GM18499 (cell line): Measurements from ENCODE around the gene FLRT1.

Source experiments
- ATAC-seq: cut with Tn5 transposase; IDR thresholded peaks from one replicate; pipeline ENCODE4 v1.9.1; 2021; ENCODE audit warnings: moderate number of reproducible peaks; ENCODE audit not compliant: insufficient read depth, unreplicated experiment

The FLRT1 gene, protein sequence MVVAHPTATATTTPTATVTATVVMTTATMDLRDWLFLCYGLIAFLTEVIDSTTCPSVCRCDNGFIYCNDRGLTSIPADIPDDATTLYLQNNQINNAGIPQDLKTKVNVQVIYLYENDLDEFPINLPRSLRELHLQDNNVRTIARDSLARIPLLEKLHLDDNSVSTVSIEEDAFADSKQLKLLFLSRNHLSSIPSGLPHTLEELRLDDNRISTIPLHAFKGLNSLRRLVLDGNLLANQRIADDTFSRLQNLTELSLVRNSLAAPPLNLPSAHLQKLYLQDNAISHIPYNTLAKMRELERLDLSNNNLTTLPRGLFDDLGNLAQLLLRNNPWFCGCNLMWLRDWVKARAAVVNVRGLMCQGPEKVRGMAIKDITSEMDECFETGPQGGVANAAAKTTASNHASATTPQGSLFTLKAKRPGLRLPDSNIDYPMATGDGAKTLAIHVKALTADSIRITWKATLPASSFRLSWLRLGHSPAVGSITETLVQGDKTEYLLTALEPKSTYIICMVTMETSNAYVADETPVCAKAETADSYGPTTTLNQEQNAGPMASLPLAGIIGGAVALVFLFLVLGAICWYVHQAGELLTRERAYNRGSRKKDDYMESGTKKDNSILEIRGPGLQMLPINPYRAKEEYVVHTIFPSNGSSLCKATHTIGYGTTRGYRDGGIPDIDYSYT

GRCh38 chr11:64035576-64035975, at the start of gene FLRT1:
FLRT1 (plus strand) TSS chr11:64035931; CDS start chr11:64116268, 80,337 bp downstream.
- no peak for ATAC-seq

- ATAC-seq, result no peak
Observed at GRCh38 chr11:63986156-63986931, 49.4 kb upstream of the FLRT1 start, which contains the start of gene OTUB1. OTUB1 (plus strand) TSS chr11:63986438; CDS start chr11:63986457, 19 bp downstream.

DNA sequence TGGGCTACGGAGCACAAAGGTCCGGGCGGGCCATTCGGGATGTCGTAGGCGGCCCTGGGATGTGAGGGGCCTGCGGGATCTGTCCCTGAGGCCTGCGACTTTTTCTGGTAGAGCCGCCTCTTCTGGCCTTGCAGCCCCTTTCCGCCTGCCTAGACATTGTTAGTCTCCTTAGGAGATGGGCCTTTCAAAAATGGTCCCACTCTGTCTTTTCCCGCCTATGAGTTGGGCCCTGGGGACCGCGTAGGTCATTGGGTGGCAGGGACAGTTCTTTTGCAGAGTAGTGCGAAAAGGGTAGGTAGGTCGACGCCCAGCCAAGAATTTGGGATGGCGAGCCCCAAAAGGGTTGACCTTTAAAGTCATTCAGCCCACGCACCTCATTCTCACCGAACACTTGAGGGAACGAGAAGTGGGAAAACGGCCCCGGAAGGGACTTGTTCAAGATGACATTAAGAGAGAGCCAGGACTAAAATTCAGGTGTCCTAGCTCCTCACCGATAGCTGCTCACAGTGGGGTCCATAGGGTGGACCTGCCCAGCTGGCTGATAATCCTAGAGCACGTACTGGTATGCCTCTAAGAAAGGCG, 48.7 kb upstream of the FLRT1 start:
- no peak for ATAC-seq

- no peak for ATAC-seq
Observed at GRCh38 chr11:63991558-63991957, 44.2 kb upstream of the FLRT1 start.

DNA sequence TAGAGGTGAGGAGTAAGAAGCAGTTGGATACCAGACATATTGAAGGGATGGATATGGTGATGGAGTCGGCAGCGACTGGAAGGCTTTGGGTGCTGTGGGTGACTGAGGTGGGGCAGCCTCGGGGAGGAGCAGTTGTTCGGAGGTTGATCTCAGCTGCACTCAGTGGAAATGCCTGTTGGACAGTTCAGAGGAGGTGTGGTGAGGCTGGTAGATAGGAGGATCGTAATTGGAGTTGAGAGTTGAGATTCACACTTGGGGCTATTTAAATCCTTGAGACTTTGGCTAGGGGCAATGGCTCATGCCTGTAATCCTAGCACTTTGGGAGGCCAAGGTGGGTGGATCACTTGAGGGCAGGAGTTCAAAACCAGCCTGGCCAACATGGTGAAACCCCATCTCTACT, 42.6 kb upstream of the FLRT1 start:
- no peak for ATAC-seq

GRCh38 chr11:63993993-63994392, 41.7 kb upstream of the FLRT1 start:
- ATAC-seq, result no peak

- no peak for ATAC-seq
Observed at GRCh38 chr11:63996512-63996911, 39.2 kb upstream of the FLRT1 start.

DNA sequence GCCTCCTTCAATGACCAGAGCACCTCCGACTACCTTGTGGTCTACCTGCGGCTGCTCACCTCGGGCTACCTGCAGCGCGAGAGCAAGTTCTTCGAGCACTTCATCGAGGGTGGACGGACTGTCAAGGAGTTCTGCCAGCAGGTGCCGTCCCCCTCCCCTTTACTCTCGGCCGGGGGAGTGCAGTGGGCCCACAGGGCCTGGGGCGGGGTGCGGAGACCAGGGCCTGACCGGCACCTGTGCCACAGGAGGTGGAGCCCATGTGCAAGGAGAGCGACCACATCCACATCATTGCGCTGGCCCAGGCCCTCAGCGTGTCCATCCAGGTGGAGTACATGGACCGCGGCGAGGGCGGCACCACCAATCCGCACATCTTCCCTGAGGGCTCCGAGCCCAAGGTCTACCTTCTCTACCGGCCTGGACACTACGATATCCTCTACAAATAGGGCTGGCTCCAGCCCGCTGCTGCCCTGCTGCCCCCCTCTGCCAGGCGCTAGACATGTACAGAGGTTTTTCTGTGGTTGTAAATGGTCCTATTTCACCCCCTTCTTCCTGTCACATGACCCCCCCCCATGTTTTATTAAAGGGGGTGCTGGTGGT, 38.5 kb upstream of the FLRT1 start:
- no peak for ATAC-seq

DNA sequence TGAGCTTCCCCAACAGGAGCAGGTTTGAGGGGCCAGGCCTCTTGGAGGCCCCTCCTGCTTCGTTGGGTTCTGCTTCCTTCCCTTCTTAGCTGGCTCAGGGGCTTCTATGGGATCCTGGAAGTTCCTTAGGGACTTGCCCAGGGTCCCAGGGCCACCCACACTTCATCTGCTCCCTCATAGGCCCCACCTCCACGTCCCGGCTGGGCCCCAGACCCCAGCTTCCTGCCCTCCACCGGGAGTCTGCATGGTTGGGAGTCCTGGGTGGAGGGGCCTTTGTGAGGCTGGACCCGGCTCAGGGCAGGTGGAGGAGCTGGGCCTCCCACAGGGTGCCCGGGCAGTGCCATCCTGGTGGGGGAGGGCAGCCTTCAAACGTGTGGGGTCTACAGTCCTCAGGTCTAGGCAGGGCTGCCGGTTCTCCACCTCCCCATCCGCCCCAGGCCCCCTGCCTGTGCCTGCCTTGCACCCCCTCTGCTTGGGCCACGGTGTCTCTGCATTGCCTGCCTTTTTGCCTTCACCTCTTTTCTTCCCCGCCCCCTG, 37.9 kb upstream of the FLRT1 start:
- no peak for ATAC-seq

DNA sequence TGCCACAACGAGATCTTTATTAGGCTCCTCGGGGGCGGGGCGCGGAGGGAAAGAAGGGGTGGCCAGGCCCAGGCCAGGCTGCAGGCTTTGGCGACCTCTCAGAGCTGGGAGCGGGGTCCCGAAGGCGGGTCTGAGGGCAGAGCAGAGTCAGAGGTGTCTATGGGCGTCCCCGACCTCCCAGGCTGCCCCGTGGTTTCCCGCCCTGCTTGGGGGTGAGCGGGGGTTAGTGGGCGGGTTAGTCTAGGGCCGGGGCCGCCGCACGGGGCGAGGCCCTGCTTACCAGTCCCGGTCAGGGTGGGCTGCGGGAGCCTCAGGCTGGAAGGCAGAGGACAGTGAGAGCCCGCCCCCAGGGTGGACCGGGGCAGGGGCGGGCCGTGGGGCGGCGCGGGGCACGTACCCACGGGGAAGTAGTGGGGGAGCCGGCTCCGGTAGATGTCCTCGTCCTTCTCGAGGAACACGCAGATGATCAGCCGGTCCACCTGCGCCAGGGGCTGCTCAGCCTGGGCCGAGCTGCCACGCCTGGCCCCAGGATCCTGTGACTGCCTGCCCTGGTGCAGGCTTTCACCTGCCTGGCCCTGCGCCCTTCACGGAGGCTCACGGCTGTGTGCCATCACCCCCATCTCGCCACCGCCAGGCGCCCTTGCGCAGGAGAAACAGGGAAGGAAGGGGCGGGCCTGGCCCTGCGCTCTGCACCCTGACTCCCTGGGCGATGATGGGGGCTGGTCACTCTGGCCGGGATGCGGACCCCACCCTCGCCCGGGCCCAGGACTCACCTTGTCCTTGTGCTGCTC, 37.0 kb upstream of the FLRT1 start:
- ATAC-seq, result no peak

GRCh38 chr11:63999349-64000025, 36.2 kb upstream of the FLRT1 start:
- ATAC-seq, result no peak

- ATAC-seq, result no peak
Observed at GRCh38 chr11:64000026-64000739, 35.5 kb upstream of the FLRT1 start.

DNA sequence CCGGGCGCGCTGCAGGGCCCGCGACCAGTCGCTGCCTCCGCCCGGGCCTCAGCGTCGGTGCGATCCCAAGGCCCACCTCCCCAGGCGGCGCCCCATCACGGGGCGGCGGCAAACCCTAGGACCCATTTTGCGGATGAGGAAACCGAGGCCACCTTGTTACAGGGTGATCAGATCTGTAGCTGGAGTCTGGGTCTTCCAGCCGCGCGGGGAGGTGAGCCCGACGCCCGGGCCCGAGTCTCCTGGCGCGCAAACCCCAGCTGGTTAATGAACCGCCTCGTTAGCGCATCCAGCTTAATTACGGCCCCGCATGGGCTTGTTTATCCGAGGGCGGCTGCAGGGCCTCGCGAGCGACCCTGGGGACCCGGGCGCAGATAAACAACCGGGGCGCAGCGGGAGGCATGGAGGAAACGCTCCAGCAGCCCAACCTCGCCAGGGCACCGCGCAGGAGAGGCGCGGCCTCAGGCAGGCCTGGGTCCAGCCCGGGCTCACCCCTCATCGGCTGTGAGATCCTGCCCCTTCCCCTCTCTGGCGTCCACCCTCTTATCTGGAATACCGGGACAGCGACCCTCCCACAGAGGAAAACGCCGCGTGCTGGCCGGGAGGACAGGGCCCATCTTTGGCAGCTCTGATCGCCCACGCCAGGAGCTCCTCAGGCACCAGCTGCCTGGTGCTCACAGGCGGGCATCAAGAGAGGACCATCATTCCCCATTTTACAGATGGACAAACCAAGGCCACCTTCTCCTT, 34.8 kb upstream of the FLRT1 start:
- no peak for ATAC-seq

DNA sequence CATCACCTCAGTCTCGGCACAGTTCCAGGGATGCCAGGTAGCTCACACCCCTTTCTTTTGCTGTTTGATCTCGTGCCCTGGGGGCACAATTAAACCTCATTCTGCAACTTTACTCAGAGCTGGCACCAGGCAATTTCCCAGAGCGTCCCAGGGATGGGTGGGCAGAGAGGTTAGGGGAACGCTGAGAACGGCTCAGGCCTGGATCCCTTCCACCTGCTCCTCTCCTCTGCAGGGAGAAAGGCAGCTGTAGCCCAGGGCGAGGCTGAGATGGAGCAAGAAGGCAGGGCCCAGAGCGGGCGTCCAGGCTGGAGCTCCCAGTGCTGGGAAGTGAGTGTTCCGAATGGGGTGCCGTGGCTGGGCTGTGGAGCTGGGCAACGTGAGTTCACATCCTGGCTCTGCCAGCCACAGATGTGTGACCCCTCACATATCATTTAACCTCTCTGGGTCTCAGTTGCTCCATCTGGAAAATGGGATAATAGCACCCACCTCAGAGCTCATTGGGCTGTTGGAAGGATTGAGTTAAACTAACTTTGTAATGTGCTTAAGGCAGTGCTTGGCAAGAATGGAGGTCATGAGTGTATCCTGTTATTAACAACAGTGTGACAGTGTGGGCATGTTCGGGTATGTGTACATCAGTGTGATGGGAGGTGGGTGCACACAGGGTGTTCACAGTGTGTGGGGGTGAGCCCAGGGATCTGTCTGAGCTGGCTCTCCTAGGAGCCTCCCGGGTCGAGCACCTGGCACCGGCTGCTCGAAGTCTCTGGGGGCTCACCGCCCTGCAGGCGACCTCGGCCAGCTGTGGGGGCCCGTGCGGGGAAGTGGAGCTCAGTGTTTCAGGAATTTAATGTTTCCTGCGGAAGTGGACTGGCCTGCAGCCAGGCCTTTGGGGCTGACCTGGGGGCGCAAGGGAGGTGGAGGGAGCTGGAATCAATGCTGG, 34.0 kb upstream of the FLRT1 start:
- no peak for ATAC-seq

DNA sequence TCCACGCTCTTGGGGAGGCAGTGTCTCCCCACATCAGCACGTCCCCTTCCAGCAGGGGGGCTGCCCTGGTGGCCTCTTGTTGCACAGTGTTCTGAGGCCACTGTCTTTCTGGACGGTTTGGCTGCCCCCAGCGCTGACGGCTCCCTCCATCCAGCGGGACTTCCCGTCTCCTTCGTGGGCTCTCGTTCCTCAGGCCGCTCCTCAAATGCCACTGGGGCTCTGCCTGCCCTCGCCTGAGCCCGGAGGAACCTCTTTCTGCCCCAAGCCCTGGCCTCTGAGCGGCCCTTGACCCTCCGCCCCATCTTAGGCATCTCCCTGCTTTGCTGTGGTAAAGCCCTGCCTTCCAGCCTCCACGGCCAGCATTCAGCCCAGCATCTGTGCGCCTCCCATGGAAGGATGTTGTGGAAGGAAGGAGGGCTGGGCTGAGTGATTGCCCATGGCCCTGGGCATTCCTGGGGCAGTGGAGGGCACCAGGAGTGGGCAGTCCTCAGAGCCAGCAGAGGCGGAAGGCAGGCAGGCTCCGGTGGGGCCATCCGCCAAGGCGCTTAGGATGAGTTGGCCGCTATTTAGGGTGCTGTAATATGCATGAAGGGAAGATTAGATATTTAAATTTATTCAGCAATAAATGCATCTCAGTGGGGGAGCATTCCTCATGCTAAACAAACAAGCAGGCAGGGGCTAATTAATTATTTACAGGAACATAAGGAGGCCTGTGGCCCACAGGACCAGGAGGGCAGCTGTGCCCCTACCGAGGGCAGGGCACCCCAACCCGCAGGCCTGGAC, 31.7 kb upstream of the FLRT1 start:
- no peak for ATAC-seq

GRCh38 chr11:64004590-64004984, 31.1 kb upstream of the FLRT1 start:
- no peak for ATAC-seq
